GM21737 (cell line): ENCODE measurements around the gene THAP6.
A peak's percentile ranks its signal among the peaks of the same experiment; 100 is the strongest.
"Not testable (repeated sequence)": the region's sequence is repeated elsewhere in the genome, so short reads cannot be mapped to it uniquely, and the experiment has no call there.

Experiments
- ATAC-seq: cut with Tn5 transposase; IDR thresholded peaks from one replicate; pipeline ENCODE4 v1.9.1; 2021; ENCODE audit warnings: mild to moderate bottlenecking, moderate library complexity; ENCODE audit not compliant: unreplicated experiment

THAP6 gene

GRCh38 chr4:75514131-75514948 lies at the start of gene THAP6, which contains the start of gene RCHY1:
Gene THAP6, plus strand, starts transcription at chr4:75514473. Its CDS starts 980 bp downstream, at chr4:75515453.
Gene RCHY1, minus strand, starts transcription at chr4:75514403. Its CDS starts 117 bp downstream, at chr4:75514286.
- ATAC-seq = peak; percentile 91

DNA sequence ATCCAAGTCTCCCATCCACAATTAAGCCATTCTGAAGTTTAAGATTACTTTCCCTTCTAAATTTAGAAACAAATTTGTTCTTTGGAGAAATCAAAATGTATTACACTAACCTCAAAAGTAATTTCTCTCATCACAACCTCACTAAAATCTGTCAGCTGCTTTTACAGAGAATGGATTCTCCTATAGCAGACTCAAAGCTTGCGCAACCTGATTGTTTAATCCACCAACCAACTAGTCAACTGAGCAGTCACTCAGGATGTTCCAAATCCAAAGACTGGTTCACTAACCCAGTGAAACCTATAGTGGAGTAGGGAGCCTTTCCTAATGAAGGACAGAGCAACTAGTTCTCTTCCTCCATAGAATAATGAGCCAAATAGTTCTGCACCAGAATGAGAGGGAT lies 44.4 kb upstream of the THAP6 start:
- no peak for ATAC-seq

DNA sequence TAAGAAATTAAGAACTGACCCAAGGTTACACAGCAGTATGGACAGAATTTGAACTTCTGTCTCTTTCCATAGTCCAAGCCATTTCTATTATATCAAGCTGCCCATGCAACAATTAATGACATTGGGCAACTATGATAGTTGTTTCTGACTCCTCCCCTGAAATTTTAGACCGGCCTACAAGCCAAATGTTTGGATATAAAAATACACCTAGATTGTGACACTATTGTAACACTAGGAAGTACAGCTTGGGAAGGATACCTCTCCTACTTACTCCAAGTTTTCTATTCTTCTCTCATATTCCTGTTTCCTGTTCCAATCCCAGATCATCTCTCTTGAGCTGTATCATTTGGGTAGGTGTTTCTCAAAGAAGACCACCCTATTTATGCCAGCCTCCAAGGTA lies 43.5 kb upstream of the THAP6 start:
- no peak for ATAC-seq

GRCh38 chr4:75477201-75477600 lies 37.1 kb upstream of the THAP6 start:
- no peak for ATAC-seq

DNA sequence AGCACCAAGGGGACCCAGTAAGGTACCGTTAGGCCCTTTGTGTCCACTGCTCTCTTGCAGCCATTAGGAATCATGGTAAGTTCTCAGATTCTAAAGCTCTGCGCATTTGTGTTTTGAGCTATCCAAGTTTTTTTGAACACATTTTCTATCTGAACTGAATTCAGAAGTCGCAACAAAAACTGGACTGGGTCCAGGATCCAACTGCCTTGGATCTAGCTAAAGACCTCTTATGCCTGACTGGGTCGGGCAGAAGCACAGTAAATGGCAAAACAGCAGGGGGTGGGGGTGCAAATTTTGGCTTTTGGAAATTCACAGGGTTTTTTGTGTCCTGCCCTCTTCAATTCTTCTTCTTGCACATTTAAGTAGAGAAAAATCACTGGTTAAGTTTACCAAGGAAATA lies 30.1 kb upstream of the THAP6 start:
- no peak for ATAC-seq

- ATAC-seq = no peak
Measured at GRCh38 chr4:75490155-75490554, 24.1 kb upstream of the THAP6 start.

DNA sequence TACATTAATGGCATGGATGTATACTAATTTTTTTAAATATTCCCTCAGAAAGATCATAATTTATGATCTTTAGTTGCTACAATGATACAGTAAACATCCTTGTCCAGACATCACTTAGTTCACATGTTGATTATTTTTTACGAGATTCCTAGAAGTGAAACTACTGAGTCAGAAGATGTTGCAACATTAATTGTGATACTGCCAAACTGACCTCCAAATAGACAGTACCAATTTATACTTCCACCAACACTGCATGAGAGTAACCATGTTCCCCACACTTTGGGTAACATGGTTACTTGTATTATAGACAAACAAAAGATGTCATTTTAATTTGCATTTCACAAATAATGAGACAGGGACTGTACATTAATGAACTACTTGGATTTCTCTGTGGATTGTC lies 19.7 kb upstream of the THAP6 start:
- no peak for ATAC-seq

DNA sequence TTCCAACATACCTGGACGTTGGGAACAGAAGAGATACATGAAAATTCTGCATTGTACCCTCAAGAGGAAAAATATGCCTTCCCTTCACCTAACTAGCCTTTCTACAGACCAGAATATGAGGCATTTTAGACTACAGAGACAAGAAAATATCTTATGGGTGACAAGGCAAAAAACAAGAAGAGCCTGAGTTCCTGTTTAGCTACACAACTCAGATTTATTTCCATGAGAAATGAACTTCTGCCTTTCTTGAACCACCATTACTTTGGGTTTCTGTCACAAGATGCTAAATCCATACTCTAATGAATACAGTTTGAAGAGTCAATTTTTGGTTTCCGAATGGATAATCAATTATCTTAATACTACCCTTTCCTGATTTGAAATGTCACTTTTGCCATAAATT lies 18.8 kb upstream of the THAP6 start:
- ATAC-seq = no peak

- no peak for ATAC-seq
Measured at GRCh38 chr4:75496406-75496805, 17.9 kb upstream of the THAP6 start.

DNA sequence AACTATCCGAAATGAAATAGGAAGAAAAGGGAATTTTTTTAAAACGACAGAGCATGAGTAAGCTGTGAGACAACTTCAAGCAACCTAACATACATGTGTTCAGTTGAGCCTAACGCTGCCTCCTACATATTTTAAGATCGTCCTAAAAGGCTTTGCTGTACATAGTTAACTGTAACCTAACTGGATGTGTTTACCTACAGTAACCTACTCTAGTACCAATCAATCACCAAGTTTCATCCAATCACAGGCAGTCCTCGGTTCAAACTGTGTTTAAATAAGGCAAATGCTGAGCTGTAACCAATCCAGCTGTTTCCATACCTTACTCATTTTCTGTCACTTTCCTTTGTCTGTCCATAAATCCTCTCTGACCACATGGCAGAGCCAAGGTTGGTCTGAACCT lies 17.1 kb upstream of the THAP6 start:
- no peak for ATAC-seq

DNA sequence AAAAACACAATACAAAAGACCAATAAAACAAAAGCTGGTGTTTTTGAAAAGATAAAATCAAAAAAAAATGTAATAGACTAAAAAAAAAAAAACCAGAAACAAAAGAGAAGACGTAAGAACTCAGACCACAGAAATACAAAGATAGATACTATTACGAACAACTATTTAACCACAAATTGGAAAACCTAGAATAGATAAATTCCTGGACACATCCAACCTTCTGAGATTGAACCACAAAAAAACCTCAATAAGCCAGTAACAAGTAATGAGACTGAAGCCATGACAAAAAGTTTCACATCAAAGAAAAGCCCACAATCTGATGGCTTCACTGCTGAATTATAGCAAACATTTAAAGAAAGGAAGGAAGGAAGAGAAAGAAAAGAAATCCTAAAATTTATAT lies 16.2 kb upstream of the THAP6 start:
- ATAC-seq = no peak

DNA sequence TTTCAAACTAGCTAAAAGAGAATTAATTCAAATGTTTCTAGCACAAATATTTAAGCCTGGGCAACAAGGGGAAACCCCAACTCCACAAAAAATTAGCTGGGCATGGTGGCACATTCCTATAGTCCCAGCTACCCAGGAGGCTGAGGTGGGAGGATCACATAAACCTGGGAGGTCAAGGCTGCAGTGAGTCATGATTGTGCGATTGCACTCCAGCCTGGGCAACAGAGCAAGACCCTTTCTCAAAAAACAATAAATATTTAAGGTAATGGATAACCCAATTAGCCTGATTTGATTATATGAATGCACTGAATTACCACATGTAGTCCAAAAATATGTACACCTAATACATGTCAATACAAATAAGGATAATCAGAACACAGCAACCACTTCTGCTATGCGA lies 14.4 kb upstream of the THAP6 start:
- ATAC-seq = no peak

- ATAC-seq = no peak
Measured at GRCh38 chr4:75502671-75503070, 11.6 kb upstream of the THAP6 start.

- ATAC-seq = no peak
Measured at GRCh38 chr4:75505630-75506029, 8.6 kb upstream of the THAP6 start.

DNA sequence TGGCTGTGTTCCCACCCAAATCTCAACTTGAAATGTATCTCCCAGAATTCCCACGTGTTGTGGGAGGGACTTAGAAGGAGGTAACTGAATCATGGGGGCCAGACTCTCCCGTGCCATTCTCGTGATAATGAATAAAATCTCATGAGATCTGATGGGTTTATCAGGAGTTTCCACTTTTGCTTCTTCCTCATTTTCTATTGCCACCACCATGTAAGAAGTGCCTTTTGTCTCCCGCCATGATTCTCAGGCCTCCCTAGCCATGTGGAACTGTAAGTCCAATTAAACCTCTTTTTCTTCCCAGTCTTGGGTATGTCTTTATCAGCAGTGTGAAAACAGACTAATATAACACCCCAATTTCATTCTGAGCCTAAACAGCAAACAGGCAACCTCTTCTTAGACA lies 4.7 kb upstream of the THAP6 start:
- not testable (repeated sequence) for ATAC-seq

- no peak for ATAC-seq
Measured at GRCh38 chr4:75511841-75512240, 2.4 kb upstream of the THAP6 start.

DNA sequence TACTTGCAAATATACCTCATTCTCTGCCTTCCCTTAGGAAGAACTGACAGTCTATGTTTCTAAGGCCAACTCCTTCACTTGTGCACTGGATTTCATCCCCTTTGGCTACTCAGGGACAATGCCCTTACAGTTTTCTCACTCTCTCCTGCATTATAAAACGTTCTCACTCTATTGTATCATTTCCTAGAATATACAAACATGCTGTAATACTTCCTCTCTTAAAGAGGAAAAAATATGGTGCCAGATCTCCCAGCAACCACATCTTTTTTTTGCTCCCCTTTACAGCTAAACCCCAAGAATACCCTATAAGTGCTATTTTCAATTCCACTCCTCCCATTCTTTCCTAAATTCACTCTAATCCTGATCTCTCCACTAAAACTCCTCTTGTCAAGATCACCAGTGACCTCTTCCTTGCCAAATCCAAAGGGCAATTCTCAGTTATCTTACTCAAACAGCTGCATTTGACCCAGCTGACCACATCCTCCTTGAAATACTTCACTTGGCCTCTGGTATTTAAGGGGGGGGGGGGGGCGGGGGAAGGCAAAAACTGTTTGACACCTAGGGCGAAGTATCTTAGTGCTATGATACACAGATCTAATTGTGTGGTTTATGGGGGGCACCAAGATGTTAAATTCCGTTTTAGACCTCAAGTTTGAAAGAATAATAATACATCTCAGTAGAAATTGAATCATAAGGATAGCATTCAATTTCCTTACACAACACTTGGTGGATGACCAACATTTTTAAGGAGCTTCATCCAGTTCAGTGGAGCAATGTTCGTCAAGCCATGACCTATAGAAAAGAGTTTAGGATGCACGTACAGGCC lies 1.7 kb upstream of the THAP6 start:
- ATAC-seq = peak; percentile 29

DNA sequence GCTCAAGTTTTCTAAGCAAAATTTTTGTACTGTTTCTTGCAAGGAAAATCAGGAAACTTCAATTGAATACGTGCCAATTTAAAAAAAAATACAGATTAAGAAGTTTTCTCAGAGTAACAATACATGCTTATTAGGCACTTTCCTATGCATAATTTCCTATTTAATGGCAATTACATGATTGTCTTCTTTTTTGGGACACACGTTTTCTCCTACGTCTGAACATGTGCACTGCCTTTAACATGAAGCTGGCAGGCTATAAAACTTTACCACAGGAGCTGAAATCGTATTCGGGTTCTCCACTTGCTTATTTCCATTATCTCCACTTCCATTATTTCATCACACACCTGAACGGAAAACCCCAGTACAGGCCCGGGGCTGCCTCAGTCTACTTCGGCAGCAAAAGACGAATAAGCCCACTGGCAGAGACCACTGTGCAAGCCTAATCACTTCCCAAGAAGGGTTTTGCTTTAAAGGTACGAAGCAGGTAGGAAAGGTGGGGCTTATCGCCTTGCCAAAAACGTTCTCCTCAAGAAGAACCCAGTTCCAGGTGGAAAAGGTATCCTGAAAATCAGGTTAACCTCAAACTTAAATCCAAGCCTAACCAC lies 645 bp upstream of the THAP6 start:
- no peak for ATAC-seq

DNA sequence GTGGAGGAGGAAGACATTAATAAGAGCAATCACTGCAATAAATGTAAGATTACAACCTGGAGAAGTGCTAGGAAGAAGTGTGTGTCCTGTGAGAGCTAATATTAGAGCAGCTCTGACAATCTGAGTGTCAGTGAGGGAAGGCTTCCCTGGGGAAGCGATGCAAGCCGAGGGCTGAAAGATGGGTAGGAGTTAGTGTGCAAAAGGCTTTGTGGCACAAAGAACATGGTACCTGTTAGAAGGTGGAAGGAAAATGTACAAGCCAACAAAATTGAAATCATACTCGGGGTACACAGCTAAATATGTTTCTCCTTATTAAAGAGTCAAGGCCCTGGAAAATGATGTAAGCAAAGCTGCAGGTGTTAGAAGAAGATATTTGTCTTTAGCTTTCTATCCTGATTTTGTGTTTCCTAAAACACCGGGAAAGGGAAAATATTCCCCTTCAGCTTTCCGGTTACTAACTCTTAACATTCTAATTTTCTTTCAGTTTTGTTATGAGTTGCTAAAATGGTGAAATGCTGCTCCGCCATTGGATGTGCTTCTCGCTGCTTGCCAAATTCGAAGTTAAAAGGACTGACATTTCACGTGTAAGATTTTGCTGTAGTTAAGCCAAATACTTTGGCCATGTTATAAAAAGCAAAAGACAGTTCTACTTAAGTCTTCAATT lies 808 bp downstream of the THAP6 start:
- no peak for ATAC-seq

DNA sequence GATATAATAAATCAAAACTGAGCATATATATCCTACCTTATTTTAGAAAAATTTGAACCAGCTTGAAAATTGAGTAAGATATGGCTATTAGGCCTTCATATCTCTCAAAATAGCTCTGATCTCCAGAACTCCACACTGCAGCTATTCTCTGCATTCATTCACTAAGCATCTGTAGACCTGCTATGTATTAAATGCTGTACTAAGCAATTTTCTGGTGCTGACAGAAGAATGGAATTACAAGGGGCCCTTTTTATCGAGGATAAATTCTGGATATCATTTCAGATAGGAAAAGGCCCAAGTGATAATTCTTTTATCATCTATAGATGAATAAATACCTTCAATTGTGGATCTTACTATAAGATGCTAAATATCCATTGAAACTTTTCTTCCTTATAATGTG lies 1.9 kb downstream of the THAP6 start:
- ATAC-seq = no peak

DNA sequence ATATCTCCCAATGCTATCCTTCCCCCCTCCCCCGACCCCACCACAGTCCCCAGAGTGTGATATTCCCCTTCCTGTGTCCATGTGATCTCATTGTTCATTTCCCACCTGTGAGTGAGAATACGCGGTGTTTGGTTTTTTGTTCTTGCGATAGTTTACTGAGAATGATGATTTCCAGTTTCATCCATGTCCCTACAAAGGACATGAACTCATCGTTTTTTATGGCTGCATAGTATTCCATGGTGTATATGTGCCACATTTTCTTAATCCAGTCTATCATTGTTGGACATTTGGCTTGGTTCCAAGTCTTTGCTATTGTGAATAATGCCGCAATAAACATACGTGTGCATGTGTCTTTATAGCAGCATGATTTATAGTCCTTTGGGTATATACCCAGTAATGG lies 5.2 kb downstream of the THAP6 start:
- not testable (repeated sequence) for ATAC-seq
